KOPT-K1 (cell line): ENCODE data around the gene OBSCN.

ENCODE experiments used
- H3K27ac ChIP-seq: fragments of 200-600 bp; sonication (generic); 2 replicates; pipeline ENCODE4 v1.5.1; 2016; ENCODE audit warnings: antibody characterized with exemption, mild to moderate bottlenecking, low read depth, low read length; ENCODE audit not compliant: poor library complexity, severe bottlenecking
- H3K36me3 ChIP-seq: fragments of 200-600 bp; sonication (generic); 2 replicates; pipeline ENCODE4 v1.5.1; 2017; ENCODE audit warnings: antibody characterized with exemption, mild to moderate bottlenecking, low read length, moderate library complexity; ENCODE audit not compliant: insufficient read depth
- H3K9me3 ChIP-seq: fragments of 200-600 bp; sonication (generic); 2 replicates; pipeline ENCODE4 v1.5.1; 2017; ENCODE audit warnings: antibody characterized with exemption, low read length, mild to moderate bottlenecking; ENCODE audit not compliant: insufficient read depth, poor library complexity, severe bottlenecking

OBSCN gene

GRCh38 chr1:228378873-228379460 is 171.1 kb downstream of the OBSCN start:
- Histone ChIP-seq H3K36me3 (no peaks in the 10 kb centered on the region), H3K9me3 (no peaks in the 10 kb centered on the region), H3K27ac (no peak overlapping the region)

- Histone ChIP-seq H3K36me3 (no peaks in the 10 kb centered on the region), H3K9me3 (no peaks in the 10 kb centered on the region), H3K27ac (no peak overlapping the region)
These were observed 171.8 kb downstream of the OBSCN start for GRCh38 chr1:228379666-228380065.

DNA sequence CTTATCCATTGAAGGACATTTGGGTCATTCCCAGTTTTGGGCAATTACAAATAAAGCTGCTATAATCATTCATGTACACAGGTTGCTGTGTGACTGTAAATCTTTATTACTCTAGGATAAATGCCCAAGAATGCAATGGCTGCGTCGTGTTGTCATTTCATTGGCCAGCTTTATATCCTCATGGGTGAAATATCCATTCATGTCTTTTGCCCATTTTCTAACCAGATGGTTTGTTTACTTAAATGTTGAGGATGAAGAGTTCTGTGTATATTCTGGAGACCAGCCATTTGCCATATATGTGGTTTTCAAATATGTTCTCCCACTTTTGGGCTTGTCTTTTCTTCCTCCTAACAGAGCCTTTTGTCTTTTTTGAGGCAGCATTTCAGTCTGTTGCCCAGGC is 173.5 kb downstream of the OBSCN start:
- Histone ChIP-seq H3K9me3 (no peaks in the 10 kb centered on the region), H3K36me3 (no peaks in the 10 kb centered on the region), H3K27ac (no peak overlapping the region)

DNA sequence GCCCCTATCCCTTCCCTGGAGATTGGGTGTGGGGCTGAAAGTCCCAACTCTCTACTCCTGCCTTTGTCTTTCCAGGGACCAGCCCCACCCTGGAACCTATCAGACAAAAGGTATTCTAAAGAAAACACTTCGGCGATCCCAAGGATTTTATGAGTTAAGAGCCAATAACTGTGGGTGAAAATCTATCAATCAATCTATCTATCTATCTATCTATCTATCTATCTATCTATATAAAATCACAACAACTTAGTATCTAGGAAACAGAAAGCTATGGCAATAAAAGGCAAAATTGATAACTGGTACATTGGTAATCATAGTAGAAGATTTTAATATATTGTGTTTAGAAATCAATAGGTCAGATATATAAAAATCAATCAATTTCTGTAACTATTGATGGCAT is 175.9 kb downstream of the OBSCN start:
- H3K27ac ChIP-seq: no peak overlapping the region
- no peaks in the 10 kb centered on the region for H3K36me3 ChIP-seq

DNA sequence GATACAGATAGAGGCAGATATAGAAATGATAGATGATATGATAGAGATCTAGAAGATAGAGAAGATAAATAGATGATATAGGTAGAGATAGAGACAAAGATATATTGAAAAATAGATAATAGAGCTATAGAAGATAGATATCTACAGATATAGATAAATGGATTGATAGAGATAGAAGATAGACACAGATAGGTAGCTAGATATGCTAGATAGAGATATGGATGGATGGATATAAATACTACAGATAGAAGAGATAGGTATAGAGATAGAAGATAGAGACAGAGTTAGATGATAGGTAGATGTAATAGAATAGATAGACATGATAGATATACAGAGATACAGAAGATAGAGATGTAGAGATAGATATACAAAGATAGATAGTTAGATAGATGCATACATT is 177.4 kb downstream of the OBSCN start:
- no peak overlapping the region for H3K27ac ChIP-seq
- no peaks in the 10 kb centered on the region for H3K9me3 ChIP-seq
- no peaks in the 10 kb centered on the region for H3K36me3 ChIP-seq

More for the DNA sequence above, 175.9 kb downstream of the OBSCN start:
- no peaks in the 10 kb centered on the region for H3K9me3 ChIP-seq

GRCh38 chr1:228387321-228387720 is 179.5 kb downstream of the OBSCN start:
- H3K27ac ChIP-seq: no peak overlapping the region
- H3K9me3 ChIP-seq: no peaks in the 10 kb centered on the region
- H3K36me3 ChIP-seq: peaks cover 8% of the 10 kb centered on the region

DNA sequence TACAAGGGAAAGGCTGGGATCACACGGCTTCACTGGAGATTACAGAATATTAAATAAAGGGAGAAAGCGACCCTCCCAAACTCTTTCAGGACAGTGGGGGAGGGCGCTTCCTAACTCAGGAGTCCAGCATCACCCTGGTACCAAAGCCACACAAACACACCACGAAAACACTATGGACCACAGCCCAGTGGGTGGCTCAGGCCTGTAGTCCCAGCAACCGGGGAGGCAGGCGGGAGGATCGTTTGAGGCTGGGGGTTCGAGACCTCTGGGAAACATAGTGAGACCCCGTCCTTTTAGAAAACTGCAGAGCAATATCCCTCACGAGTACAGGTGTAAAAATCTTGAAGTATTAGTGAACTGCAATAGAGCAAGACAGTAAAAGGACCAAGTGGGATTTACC is 182.8 kb downstream of the OBSCN start:
- Histone ChIP-seq H3K27ac (no peak overlapping the region), H3K36me3 (peaks cover 41% of the 10 kb centered on the region), H3K9me3 (no peaks in the 10 kb centered on the region)

- no peak overlapping the region for H3K27ac ChIP-seq
- peaks cover 50% of the 10 kb centered on the region for H3K36me3 ChIP-seq
- no peaks in the 10 kb centered on the region for H3K9me3 ChIP-seq
These were observed 183.7 kb downstream of the OBSCN start for GRCh38 chr1:228391411-228392020.

GRCh38 chr1:228392111-228392936 is 184.5 kb downstream of the OBSCN start:
- Histone ChIP-seq H3K36me3 (peaks cover 58% of the 10 kb centered on the region), H3K9me3 (no peaks in the 10 kb centered on the region), H3K27ac (no peak overlapping the region)

- Histone ChIP-seq H3K27ac (no peak overlapping the region), H3K36me3 (peaks cover 67% of the 10 kb centered on the region), H3K9me3 (no peaks in the 10 kb centered on the region)
These were observed 185.4 kb downstream of the OBSCN start for GRCh38 chr1:228393268-228393701.

- no peaks in the 10 kb centered on the region for H3K9me3 ChIP-seq
- H3K27ac ChIP-seq: no peak overlapping the region
- peaks cover 74% of the 10 kb centered on the region for H3K36me3 ChIP-seq
These were observed 186.1 kb downstream of the OBSCN start for GRCh38 chr1:228393811-228394570.

- H3K36me3 ChIP-seq: peaks cover 82% of the 10 kb centered on the region
- no peak overlapping the region for H3K27ac ChIP-seq
- H3K9me3 ChIP-seq: no peaks in the 10 kb centered on the region
These were observed 186.9 kb downstream of the OBSCN start for GRCh38 chr1:228394571-228395394.

DNA sequence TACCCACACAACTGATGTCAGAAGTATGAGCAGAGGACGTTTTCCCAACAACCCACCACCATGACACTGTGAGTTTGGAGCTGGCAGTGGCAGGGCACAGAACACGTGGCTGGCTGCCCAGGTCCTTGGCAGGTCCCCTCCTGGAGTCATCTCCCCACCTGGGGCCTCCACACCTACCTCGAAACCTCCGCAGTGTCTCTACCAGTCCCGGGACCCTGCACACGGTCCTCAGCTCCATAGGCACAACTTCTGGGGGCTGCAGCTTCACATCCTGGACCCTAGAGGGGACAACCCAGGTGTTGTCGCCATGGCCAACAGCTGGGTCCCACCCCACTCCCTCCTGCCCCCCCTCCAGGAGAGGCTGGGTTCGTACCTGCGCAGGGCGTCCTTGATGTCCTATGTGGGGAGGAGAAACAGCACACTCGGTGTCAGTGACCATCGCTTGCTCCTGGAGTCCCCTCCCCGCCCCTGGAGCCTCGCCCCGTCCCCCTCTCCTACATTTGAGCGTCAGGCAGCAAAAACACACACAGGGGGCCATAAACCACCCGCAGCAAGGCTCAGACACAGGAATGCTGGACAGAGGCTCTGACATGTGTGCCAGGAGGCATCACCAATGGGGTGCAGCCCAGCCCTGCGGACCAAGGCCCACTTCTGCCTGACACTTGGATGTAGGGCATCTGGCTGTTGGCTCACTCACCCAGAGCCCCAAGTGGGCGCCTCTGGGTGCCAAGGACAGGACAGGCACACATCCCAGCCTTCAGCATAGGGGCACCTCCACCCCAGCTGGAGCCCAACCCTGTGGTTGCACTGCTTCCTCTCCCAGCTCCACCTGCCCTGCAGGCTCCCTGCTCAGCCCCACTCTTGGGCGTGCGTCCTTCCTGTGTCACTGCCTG is 189.2 kb downstream of the OBSCN start:
- Histone ChIP-seq H3K36me3 (peaks cover 100% of the 10 kb centered on the region), H3K9me3 (no peaks in the 10 kb centered on the region), H3K27ac (no peak overlapping the region)
